Stimulated activated CD8-positive, alpha-beta memory T cell treated with anti-CD3 and anti-CD28 coated beads, Interleukin-12 subunit alpha, Interleukin-12 subunit beta, amount 100 ng/mL, for 1 hour (primary cell): Measurements from ENCODE around the gene PSMD4.
A peak's percentile ranks its signal among the peaks of the same experiment; 100 is the strongest.

Source experiments
- DNase-seq: peaks from one replicate; pipeline ENCODE4 v3.0.0-alpha.2; 2020; ENCODE audit warnings: low read depth

The PSMD4 gene

GRCh38 chr1:151309811-151310323 lies 55.3 kb downstream of the PSMD4 start:
- no peak for DNase-seq

- no peak for DNase-seq
These were observed 56.5 kb downstream of the PSMD4 start for GRCh38 chr1:151311011-151311410.

GRCh38 chr1:151311589-151312331 lies 57.2 kb downstream of the PSMD4 start:
- peak; percentile 55 for DNase-seq

GRCh38 chr1:151312411-151312810 lies 57.9 kb downstream of the PSMD4 start:
- DNase-seq = no peak

- DNase-seq = no peak
These were observed 58.3 kb downstream of the PSMD4 start for GRCh38 chr1:151312826-151313225.

- no peak for DNase-seq
These were observed 59.0 kb downstream of the PSMD4 start for GRCh38 chr1:151313501-151313900.

GRCh38 chr1:151314137-151314875 lies 59.8 kb downstream of the PSMD4 start:
- no peak for DNase-seq

GRCh38 chr1:151315565-151316235 lies 61.2 kb downstream of the PSMD4 start:
- DNase-seq = no peak
